ENCODE results near the gene ZBTB7C. TPM values are rescaled to one million over a fixed set of nuclear protein-coding genes. Genes with fewer than 3 reads are reported as not detected.

The ZBTB7C gene
- total and polyA plus RNA-seq, 4 experiments from 2014 or later, result 0.23 TPM; not detected in 3

DNA sequence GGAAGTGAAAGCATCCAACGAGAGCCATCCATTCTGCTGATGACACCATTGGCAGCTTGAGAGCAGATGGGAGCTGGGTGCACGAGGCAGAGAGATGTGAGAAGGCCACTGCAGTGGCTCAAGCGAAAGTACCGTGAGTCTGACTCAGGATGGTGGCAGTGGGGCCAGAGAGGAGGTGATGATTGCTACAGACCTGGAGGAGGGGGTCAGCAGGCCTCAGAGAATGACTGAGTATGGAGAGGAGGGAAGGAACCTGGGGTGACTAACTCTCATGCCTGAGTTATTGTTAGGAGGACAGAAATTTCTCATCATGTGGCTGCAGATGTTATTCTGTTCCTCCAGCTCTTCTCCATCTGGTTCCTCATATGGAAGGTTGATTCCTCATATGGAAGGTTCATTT is 8.8 kb upstream of the ZBTB7C start:
- ChIA-PET CTCF (ENCODE audit: partially characterized antibody) (no interaction called here), POLR2A (ENCODE audit: partially characterized antibody) (no interaction called here)
- H3K27me3 ChIP-seq (ENCODE audit: insufficient read depth, low read length), result peaks cover 12% of the 10 kb centered on the region
- no peaks in the 10 kb centered on the region for H3K4me1 ChIP-seq (ENCODE audit: insufficient read depth, low read length)
- Mint-ChIP-seq H3K27ac (no peak overlapping the region), H3K36me3 (no peaks in the 10 kb centered on the region), H3K27me3 (peaks cover 57 to 62% of the 10 kb centered on the region in 2 donors), H3K4me3 (no peak overlapping the region), H3K4me1 (peaks cover 0 to 3% (median 1%) of the 10 kb centered on the region in 4 donors), H3K9me3 (peaks cover 0 to 8% (median 0%) of the 10 kb centered on the region in 8 donors)
- no peak overlapping the region for H3K27ac ChIP-seq (ENCODE audit: low read depth, low read length)
- H3K4me3 ChIP-seq (ENCODE audit: low read length in 2 of 2), result no peak overlapping the region
- H3K36me3 ChIP-seq (ENCODE audit: insufficient read depth, low read length), result no peaks in the 10 kb centered on the region
- no peaks in the 10 kb centered on the region for H3K9me3 ChIP-seq (ENCODE audit: control insufficient read depth in 1 of 2, low read length in 2 of 2)
- DNase-seq, result no peak
- intact Hi-C loops (cut with micrococcal nuclease), result no loop called here

DNA sequence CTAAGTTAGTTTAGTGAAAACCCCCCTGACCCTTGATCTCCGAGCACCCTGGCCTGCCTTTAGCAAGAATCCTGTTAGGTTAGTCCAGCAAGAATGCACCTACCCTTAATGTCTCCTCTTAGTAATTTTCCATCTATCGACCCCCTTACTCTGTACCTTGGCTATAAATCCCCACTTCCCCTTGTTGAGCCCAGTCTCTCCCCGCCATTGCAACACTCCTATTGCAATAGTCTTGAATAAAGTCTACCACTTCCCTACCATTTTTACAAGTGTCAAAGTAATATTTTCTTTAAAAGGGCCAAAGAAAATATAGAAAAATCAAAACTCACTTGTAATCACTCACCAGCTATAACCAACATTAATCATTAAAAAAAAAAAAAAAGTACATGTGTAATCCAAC is 4.2 kb upstream of the ZBTB7C start:
- no peaks in the 10 kb centered on the region for H3K9me3 ChIP-seq (ENCODE audit: control insufficient read depth in 1 of 2, low read length in 2 of 2)
- CTCF ChIA-PET (ENCODE audit: partially characterized antibody), result interaction anchor here (0.7 to 1.2 kb wide), 3 partner anchors 19 to 1516 kb away, joined by 3 read pairs; no protein-coding TSS in a partner anchor
- H3K27me3 Mint-ChIP-seq, result peaks cover 50 to 61% of the 10 kb centered on the region in 2 donors
- intact Hi-C loops (cut with micrococcal nuclease), result no loop called here
- H3K4me3 ChIP-seq (ENCODE audit: low read length in 2 of 2), result no peak overlapping the region
- peaks cover 29% of the 10 kb centered on the region for H3K27me3 ChIP-seq (ENCODE audit: insufficient read depth, low read length)
- DNase-seq, result no peak
- peaks cover 4 to 13% (median 8%) of the 10 kb centered on the region in 4 donors for H3K4me1 Mint-ChIP-seq
- no peaks in the 10 kb centered on the region for H3K36me3 ChIP-seq (ENCODE audit: insufficient read depth, low read length)
- H3K27ac Mint-ChIP-seq, result no peak overlapping the region
- H3K9me3 Mint-ChIP-seq, result peaks cover 0 to 8% (median 0%) of the 10 kb centered on the region in 8 donors
- H3K36me3 Mint-ChIP-seq, result no peaks in the 10 kb centered on the region
- H3K4me1 ChIP-seq (ENCODE audit: insufficient read depth, low read length), result peaks cover 8% of the 10 kb centered on the region
- POLR2A ChIA-PET (ENCODE audit: partially characterized antibody), result no interaction called here
- H3K27ac ChIP-seq (ENCODE audit: low read depth, low read length), result no peak overlapping the region
- no peak overlapping the region for H3K4me3 Mint-ChIP-seq

DNA sequence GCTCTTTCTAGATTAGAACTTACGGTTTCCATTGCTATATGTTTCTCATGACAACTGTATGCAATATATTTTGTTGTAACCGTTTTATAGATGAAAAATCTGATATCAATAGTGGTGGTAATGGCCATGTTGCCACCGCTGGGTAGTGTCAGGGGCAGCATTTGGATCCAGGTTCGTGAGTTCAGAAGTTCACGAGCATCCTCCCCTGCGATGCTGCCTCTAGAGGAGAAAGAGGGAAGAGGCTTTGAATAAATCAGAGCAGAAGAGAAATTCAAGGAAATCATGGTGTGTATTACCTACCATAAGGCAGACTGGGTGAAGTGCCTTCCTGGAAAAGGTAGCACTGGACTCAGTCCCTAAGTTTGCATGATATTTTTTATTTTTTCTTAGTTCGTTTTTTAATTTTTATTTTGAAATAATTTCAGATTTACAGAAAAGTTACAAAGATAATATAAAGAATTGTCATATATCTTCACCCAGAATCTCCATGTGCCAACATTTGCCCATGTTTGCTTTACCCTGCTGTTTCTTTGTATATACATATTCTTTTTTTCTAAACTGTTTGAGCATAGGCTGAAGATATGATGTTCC is 3.3 kb upstream of the ZBTB7C start:
- no peak overlapping the region for H3K27ac Mint-ChIP-seq
- Histone ChIP-seq H3K36me3 (ENCODE audit: insufficient read depth, low read length) (no peaks in the 10 kb centered on the region), H3K9me3 (ENCODE audit: control insufficient read depth in 1 of 2, low read length in 2 of 2) (no peaks in the 10 kb centered on the region), H3K4me1 (ENCODE audit: insufficient read depth, low read length) (peaks cover 14% of the 10 kb centered on the region), H3K27me3 (ENCODE audit: insufficient read depth, low read length) (peaks cover 38% of the 10 kb centered on the region), H3K4me3 (ENCODE audit: low read length in 2 of 2) (no peak overlapping the region), H3K27ac (ENCODE audit: low read depth, low read length) (no peak overlapping the region)
- H3K9me3 Mint-ChIP-seq, result peaks cover 0 to 8% (median 0%) of the 10 kb centered on the region in 8 donors
- H3K36me3 Mint-ChIP-seq, result no peaks in the 10 kb centered on the region
- peak; percentile 15 to 42 (median 25) for DNase-seq
- intact Hi-C loops (cut with micrococcal nuclease), result no loop called here
- peak overlapping the region in 3 of 8 donors; percentile 14 to 43 (median 43) for H3K4me3 Mint-ChIP-seq
- H3K4me1 Mint-ChIP-seq, result peaks cover 8 to 21% (median 12%) of the 10 kb centered on the region in 4 donors
- peaks cover 54% of the 10 kb centered on the region in 2 donors for H3K27me3 Mint-ChIP-seq
- POLR2A ChIA-PET (ENCODE audit: partially characterized antibody), result interaction anchor here (1.0 kb wide), 1 partner anchor 13 kb away, joined by 3 read pairs; no protein-coding TSS in a partner anchor
- CTCF ChIA-PET (ENCODE audit: partially characterized antibody), result interaction anchor here (0.7 to 1.5 kb wide), 3 partner anchors 8 to 33 kb away, joined by 3 read pairs; no protein-coding TSS in a partner anchor

DNA sequence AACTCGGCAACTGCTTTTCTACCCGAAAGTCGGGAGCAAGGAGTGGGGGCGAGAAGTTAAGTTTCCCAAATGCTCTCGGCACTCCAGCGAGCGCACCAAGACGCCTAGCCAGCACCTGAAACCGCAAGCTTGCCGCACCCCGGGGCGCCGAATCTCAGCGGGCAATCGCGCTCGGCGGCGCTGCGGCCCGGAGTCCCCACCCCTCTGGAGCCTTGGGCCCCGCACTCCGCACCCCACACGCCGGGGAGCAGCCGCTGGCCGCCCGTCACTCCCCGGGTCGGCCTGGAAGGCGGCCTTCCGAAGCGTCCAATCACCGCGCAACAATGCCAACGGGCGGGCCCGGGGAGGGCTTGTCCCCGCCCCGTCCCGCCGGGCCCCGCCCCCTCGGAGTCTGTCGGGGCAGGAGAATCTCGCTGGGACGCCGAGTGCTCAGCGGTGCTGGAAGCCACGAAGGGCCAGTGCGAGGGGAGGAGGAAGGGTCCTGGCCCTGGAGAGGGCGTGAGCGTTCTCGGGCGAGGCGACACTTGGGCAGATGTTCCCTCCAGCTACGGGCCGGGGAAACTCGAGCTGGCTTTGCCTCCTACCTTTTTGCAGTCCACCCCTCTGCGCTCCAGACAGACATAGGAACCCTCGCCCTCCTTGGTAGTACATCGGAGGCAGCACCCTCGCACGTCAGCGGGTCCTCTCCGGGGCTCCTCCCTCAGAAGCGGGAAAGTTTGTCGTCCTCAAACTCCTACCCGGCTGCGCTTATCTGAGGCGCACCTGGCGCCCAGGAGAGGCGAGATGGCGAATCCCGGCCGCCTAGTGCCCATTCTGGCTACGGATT is 1.1 kb upstream of the ZBTB7C start:
- intact Hi-C loops (cut with micrococcal nuclease), result no loop called here
- ChIA-PET CTCF (ENCODE audit: partially characterized antibody) (no interaction called here), POLR2A (ENCODE audit: partially characterized antibody) (no interaction called here)
- no peak overlapping the region for H3K27ac Mint-ChIP-seq
- Histone ChIP-seq H3K9me3 (ENCODE audit: control insufficient read depth in 1 of 2, low read length in 2 of 2) (no peaks in the 10 kb centered on the region), H3K4me3 (ENCODE audit: low read length in 2 of 2) (peak overlapping the region; percentile 36 to 53), H3K27ac (ENCODE audit: low read depth, low read length) (no peak overlapping the region), H3K36me3 (ENCODE audit: insufficient read depth, low read length) (no peaks in the 10 kb centered on the region), H3K27me3 (ENCODE audit: insufficient read depth, low read length) (peaks cover 46% of the 10 kb centered on the region), H3K4me1 (ENCODE audit: insufficient read depth, low read length) (peaks cover 14% of the 10 kb centered on the region)
- H3K4me1 Mint-ChIP-seq, result peaks cover 8 to 21% (median 12%) of the 10 kb centered on the region in 4 donors
- H3K9me3 Mint-ChIP-seq, result peaks cover 0 to 8% (median 0%) of the 10 kb centered on the region in 8 donors
- DNase-seq, result peak; percentile 43 to 68 (median 53)
- H3K27me3 Mint-ChIP-seq, result peaks cover 56% of the 10 kb centered on the region in 2 donors
- peak overlapping the region; percentile 66 to 84 (median 72) for H3K4me3 Mint-ChIP-seq
- H3K36me3 Mint-ChIP-seq, result no peaks in the 10 kb centered on the region

DNA sequence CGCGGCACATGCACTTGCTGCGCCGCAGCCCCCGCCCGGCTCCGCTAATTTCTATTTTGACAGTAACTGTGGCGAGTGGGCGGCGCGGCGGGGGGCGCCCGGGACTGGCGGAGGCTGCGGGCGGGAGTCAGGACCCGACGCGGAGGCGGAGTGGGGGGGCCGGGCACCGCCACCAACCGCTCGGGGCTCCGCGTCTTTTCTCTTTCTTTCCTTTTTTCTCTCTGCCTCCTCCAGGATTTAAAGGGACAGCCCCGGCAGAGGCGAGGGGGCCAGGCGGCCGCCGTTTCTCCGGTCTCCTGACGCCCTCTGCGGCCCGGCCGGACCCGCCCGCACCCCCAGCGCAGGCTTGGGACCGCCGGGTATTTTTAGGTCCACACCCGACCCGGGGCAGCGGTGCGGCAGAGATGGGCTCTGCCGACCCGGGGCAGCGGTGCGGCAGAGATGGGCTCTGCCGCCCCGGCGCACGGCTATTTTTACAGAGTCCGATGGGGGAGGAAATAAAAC is 460 bp upstream of the ZBTB7C start:
- no peaks in the 10 kb centered on the region for H3K9me3 ChIP-seq (ENCODE audit: control insufficient read depth in 1 of 2, low read length in 2 of 2)
- POLR2A ChIA-PET (ENCODE audit: partially characterized antibody), result no interaction called here
- H3K27me3 ChIP-seq (ENCODE audit: insufficient read depth, low read length), result peaks cover 44% of the 10 kb centered on the region
- peaks cover 56% of the 10 kb centered on the region in 2 donors for H3K27me3 Mint-ChIP-seq
- peak overlapping the region; percentile 36 to 53 for H3K4me3 ChIP-seq (ENCODE audit: low read length in 2 of 2)
- H3K27ac ChIP-seq (ENCODE audit: low read depth, low read length), result no peak overlapping the region
- intact Hi-C loops (cut with micrococcal nuclease), result no loop called here
- peak in 1 of 5 donors; percentile 2 for DNase-seq
- no peaks in the 10 kb centered on the region for H3K36me3 ChIP-seq (ENCODE audit: insufficient read depth, low read length)
- H3K4me1 ChIP-seq (ENCODE audit: insufficient read depth, low read length), result peaks cover 14% of the 10 kb centered on the region
- H3K9me3 Mint-ChIP-seq, result peaks cover 0 to 8% (median 0%) of the 10 kb centered on the region in 8 donors
- peaks cover 8 to 21% (median 12%) of the 10 kb centered on the region in 4 donors for H3K4me1 Mint-ChIP-seq
- no peaks in the 10 kb centered on the region for H3K36me3 Mint-ChIP-seq
- H3K4me3 Mint-ChIP-seq, result peak overlapping the region; percentile 7 to 81 (median 58)
- CTCF ChIA-PET (ENCODE audit: partially characterized antibody), result no interaction called here
- H3K27ac Mint-ChIP-seq, result no peak overlapping the region

DNA sequence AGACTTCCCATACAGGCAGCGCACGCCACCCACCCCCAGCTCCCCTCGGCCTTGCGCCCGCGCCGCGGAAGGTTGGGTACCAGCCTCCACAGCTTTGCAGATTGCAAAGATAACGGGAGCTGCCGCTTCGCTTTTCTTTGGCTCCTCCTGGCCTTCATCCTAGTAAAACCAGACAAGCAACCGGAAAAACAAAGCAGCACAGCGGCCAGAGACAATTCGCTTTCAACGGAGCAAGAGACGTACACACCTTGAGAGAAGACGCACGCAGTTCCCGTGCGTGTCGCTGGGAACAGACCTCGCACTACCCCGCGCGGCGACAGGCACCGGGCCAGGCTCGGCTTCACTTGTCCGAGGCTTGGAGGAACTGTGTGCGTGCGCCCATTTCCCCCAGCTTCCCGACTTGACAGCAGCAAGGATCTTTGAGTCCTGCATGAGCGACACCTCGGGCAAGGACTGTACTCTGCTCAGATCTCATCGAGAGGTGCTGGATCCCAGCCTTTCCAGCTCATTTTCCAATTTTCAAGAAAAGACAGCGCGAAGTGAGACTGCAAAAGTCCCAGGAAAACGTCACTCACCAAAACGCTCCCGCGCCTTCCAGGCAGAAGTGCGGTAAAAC is 964 bp downstream of the ZBTB7C start:
- Histone ChIP-seq H3K4me1 (ENCODE audit: insufficient read depth, low read length) (peaks cover 14% of the 10 kb centered on the region), H3K4me3 (ENCODE audit: low read length in 2 of 2) (no peak overlapping the region), H3K9me3 (ENCODE audit: control insufficient read depth in 1 of 2, low read length in 2 of 2) (no peaks in the 10 kb centered on the region), H3K27me3 (ENCODE audit: insufficient read depth, low read length) (peaks cover 41% of the 10 kb centered on the region), H3K36me3 (ENCODE audit: insufficient read depth, low read length) (no peaks in the 10 kb centered on the region), H3K27ac (ENCODE audit: low read depth, low read length) (no peak overlapping the region)
- intact Hi-C loops (cut with micrococcal nuclease), result no loop called here
- no peak for DNase-seq
- ChIA-PET CTCF (ENCODE audit: partially characterized antibody) (no interaction called here), POLR2A (ENCODE audit: partially characterized antibody) (no interaction called here)
- H3K27ac Mint-ChIP-seq, result peak overlapping the region in 1 of 7 donors; percentile 53
- H3K4me3 Mint-ChIP-seq, result peak overlapping the region; percentile 73 to 85 (median 80)
- peaks cover 8 to 21% (median 12%) of the 10 kb centered on the region in 4 donors for H3K4me1 Mint-ChIP-seq
- peaks cover 44 to 52% of the 10 kb centered on the region in 2 donors for H3K27me3 Mint-ChIP-seq
- H3K9me3 Mint-ChIP-seq, result peaks cover 0 to 2% (median 0%) of the 10 kb centered on the region in 8 donors
- no peaks in the 10 kb centered on the region for H3K36me3 Mint-ChIP-seq

DNA sequence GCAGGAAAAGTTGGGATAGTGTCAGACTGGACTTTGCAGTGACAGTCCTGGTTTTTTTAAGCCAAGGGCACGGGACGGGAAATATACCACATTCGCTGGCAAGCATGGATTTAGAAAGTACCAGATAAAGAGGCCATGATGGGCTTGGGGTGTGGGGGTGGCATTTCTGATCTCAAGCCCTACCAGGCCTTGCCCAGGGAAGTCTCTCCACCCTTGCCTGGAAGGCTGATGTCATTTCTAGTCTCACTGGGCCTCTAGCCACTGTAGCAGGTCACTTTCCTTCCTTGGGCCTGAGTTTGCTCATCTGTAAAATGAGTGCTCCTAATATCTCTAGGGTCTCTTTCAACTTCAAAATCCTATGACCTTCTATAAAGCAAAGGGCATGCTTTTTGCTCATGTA is 1.8 kb downstream of the ZBTB7C start:
- no peak overlapping the region for H3K27ac Mint-ChIP-seq
- peaks cover 44 to 50% of the 10 kb centered on the region in 2 donors for H3K27me3 Mint-ChIP-seq
- POLR2A ChIA-PET (ENCODE audit: partially characterized antibody), result no interaction called here
- peaks cover 0 to 2% (median 0%) of the 10 kb centered on the region in 8 donors for H3K9me3 Mint-ChIP-seq
- DNase-seq, result no peak
- Histone ChIP-seq H3K9me3 (ENCODE audit: control insufficient read depth in 1 of 2, low read length in 2 of 2) (no peaks in the 10 kb centered on the region), H3K4me3 (ENCODE audit: low read length in 2 of 2) (no peak overlapping the region), H3K4me1 (ENCODE audit: insufficient read depth, low read length) (peaks cover 14% of the 10 kb centered on the region), H3K36me3 (ENCODE audit: insufficient read depth, low read length) (no peaks in the 10 kb centered on the region), H3K27me3 (ENCODE audit: insufficient read depth, low read length) (peaks cover 40% of the 10 kb centered on the region), H3K27ac (ENCODE audit: low read depth, low read length) (no peak overlapping the region)
- peaks cover 8 to 21% (median 12%) of the 10 kb centered on the region in 4 donors for H3K4me1 Mint-ChIP-seq
- H3K4me3 Mint-ChIP-seq, result peak overlapping the region; percentile 73 to 85 (median 80)
- CTCF ChIA-PET (ENCODE audit: partially characterized antibody), result no interaction called here
- intact Hi-C loops (cut with micrococcal nuclease), result no loop called here
- no peaks in the 10 kb centered on the region for H3K36me3 Mint-ChIP-seq

All from CD4-positive, alpha-beta memory T cell (primary cell).